ENCODE data around the gene SSC5D.
"Not testable (repeated sequence)": the region's sequence is repeated elsewhere in the genome, so short reads cannot be mapped to it uniquely, and the experiment has no call there.

The SSC5D gene

DNA sequence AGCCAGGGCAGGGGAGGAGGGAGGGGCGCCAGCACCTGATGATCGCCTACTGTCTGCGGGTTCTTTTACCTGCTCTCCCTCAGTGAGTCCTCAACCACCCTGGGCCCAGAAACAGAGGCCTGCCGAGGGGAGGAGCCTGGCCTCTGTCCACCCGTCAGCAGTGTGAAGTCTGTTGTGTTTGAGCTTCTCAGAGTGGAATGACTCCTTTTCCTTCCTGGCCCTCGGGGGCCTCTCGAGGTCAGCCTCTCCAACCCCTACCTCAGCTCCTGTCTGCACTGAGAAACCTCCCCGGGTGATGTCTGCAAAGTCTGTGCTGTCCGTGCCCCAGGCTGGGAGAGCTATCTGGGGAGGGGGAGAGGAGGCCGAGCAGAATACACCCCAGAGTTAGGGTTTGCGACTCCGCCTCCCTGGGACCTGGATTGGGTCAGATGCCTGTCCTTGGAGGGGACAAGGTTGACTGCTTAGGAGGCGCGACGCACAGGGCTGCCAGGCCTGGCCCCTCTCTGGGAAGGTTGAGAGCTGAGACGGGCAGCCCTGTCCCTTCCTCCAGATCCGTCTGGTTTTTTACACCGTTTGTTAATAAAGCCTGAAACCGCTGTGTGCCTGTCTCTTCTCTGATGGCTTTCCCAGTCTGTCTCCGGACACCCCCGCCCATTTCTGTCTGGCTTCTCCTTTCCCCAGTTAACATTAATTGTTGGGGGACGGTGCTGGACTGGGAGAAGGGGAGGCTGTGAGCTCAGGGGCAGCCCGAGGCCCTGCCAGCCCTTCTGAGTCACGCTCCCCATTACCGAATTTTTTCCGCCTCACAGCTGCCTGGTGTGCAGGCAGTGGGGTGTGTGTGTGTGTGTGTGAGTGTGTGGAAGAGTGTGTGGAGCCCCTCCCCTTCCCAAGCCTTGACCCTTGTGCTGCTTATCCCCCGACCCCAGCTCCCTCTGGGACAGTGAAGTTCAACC lies 989 bp upstream of the SSC5D start:
- peak; percentile 81 for DNase-seq (ENCODE audit: low spot score)

DNA sequence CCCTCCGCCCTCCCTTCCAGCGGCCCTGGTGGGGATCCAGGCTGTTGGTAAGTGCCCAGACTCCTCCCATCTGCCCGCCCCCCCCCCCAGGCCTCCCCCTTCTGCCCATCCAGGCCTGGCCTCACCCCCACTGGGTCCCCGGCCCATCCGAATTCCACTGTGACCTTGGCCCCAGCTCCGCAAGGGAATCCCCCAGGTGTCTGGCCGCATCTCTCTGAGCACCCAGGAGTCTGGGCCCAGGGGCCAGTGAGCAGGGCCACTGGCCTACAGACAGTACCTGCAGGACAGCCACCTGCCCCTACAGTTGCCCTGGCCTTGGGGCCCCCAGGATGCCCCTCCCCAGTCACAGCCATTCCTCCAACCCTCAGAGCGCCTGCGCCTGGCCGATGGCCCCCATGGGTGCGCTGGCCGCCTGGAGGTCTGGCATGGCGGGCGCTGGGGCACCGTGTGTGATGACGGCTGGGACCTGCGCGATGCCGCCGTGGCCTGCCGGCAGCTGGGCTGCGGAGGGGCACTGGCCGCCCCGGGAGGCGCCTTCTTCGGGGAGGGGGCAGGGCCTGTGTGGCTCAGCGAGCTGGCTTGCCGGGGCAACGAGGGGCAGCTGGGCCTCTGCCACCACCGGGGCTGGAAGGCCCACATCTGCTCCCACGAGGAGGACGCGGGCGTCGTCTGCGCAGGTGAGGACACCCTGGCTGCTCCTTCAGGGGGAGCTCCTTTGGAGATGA lies 912 bp downstream of the SSC5D start:
- DNase-seq (ENCODE audit: low spot score): no peak

DNA sequence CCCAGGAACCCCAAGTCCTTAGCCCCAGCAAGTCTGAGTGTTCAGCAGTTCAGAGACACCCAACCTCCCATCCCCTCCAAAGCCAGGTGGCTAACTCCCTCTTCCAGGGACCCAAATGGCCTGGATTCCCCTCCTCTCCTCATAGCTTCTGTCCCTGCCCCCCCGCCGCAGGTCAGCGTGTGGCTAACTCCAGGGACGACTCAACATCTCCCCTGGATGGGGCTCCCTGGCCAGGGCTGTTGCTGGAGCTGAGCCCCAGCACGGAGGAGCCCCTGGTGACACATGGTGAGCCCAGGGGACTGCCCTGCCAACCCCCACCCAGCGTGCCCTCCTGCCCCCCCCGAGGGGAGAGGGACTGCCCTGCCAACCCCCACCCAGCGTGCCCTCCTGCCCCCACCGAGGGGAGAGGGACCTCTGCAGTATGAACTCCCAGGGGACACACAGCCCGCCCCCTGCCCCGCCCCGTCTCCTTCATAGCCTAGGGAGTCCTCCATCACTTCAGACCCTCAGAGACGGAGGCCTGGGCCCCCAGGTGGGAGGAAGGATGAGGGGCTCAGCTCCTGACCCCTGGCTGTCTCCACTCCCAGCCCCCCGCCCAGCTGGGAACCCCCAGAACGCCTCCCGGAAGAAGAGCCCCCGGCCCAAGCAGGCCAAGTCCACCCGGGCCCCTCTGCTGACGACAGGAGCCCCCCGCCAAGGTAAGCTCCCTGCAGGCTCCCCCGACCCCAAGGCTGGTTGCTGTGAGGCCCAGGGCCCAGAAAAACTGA lies 1.7 kb downstream of the SSC5D start:
- no peak for DNase-seq (ENCODE audit: low spot score)

DNA sequence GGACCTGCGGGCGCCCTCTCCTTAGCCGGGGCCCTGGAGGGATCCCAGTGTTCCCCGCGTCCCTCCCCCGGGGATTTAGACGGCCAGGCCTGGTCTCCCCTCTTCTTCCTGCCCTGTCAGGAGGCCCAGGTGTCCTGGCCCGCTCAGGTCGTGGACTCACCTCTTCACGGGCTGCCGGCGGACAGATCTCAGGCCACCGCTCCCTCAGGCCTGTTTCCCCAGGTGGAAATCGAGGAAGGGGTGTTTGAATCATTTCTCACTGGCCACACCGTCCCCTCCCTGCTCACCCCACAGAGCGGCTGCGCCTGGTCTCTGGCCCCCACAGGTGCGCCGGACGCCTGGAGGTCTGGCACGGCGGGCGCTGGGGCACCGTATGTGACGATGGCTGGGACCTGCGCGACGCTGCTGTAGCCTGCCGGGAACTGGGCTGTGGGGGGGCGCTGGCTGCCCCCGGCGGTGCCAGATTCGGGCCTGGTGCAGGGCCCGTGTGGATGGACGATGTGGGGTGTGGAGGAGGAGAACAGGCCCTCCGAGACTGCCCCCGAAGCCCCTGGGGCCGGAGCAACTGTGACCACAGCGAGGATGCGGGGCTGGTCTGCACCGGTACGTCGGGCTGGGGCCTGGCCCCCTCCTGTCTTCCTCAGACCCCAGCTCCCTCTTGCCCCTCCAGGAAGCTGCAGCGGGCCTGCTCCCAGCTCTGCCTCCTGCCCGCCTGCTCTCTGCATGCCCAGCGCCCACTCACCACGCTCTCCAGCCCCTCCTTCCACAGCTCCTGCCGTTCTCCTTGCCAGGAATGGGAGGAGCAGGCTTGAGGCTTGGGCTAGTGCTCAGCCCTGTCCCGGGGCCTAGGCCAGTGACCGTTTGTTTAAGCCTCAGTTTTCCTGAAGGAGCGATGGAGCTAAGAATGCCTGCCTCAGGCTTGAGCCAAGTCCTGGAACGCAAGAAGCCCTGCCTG lies 2.5 kb downstream of the SSC5D start:
- no peak for DNase-seq (ENCODE audit: low spot score)

DNA sequence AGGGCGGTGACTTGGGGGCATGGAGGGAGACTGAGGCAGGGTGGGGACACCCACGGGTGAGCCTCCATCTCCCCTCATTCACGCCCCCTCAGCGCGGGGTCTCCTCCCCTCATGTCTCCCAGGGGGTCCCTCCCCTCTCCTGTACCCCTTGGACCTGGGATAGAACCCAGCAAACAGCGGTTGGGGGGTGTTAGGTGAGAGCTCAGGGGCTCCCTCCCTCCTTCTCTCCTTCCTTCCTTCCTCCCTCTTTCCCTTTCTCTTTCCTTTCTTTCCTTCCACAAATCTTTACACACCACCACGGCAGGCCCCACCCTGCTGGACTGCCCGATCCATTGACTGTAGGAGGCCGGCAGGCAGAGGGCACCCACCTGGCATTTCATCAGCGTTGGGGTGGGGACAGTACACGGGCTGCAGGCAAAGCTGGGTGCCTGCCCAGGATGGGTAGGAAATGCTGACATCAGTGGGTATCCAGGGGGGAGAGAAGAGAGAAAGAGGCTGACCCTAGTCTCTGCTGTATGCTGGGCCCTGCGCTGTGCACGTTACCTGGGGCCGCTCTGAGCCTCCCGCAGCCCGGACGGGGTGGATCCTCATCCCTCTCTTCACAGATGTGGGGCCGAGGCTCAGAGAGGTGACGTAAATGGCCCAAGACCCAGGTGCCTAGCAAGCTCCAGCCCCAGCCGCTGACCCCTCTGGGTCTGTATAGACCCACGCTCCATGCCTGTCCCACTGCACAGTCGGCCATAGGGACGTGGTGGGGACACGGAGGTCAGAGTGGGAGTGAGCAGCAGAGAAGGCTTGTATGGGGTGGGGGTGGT lies 3.5 kb downstream of the SSC5D start:
- DNase-seq (ENCODE audit: low spot score): no peak

DNA sequence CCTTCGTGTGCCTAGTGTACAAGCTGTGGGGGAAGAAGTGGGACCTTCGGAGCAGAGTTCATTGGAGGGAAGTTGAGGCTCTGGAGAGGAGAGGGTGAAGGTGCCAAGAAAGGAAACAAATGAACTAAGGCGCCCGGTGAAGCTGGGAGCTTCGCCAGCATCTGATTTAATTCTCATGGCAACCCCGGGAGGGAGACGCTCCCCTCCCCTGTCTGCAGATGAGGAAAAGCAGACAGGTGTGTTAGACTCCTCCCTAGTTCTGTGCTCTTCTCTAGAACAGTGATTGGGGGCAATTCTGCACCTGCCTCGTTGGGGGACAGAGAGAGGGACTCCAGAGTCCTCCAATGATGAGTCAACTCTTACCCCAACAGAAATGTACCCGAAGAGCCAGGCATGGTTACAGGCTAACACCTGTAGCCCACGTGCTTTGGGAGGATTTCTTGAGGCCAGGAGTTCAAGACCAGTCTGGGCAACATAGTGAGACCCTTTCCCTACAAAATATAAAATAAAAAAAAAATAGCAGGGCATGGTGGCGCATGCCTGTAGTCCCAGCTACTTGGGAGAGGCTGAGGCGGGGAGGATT lies 4.2 kb downstream of the SSC5D start:
- DNase-seq (ENCODE audit: low spot score): no peak

DNA sequence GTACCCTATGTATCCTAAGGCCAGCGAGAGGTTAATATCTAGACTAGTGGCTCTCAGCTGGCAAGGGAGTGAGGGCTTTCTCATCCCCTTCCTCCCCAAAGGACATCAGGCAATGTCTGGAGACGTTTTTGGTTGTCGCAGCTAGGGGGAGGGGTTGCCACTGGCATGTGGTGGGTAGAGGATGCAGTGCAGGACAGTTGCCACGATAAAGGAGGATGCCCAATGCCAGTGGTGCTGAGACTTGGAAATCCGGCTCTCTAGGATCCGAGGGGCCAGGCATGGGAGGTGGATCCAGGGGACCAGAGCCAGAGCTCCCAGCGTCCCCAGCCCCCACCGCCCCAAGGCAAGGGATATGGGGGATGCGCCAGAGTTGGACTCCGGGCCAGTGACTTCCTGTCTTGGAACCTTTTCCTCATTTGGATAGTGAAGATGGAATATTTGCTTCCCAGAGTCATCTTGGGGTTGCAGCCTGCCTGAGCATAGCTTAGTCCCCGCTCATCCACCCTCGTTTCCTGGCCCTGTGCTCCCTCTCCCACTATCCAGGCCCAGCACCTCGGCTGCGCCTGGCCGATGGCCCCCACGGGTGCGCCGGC lies 4.9 kb downstream of the SSC5D start:
- DNase-seq (ENCODE audit: low spot score): no peak

DNA sequence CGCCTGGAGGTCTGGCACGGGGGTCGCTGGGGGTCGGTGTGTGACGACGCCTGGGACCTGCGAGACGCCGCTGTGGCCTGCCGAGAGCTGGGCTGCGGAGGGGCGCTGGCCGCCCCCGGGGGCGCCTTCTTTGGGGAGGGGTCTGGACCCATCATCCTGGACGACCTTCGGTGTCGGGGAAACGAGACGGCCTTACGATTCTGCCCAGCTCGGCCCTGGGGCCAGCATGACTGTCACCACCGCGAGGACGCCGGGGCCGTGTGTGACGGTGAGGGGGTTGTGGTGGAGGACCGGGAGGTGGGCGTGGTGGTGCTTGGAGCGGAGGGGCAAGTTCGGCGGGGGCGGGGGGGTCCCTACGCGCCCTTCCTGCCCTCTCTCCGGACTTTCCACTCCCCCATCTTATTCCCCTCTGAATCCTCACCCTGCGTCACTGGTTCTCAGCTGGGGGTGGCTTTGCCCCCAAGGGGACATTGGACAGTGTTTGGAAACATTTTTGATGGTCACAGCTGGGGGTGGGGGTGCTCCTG lies 5.5 kb downstream of the SSC5D start:
- DNase-seq (ENCODE audit: low spot score): no peak

DNA sequence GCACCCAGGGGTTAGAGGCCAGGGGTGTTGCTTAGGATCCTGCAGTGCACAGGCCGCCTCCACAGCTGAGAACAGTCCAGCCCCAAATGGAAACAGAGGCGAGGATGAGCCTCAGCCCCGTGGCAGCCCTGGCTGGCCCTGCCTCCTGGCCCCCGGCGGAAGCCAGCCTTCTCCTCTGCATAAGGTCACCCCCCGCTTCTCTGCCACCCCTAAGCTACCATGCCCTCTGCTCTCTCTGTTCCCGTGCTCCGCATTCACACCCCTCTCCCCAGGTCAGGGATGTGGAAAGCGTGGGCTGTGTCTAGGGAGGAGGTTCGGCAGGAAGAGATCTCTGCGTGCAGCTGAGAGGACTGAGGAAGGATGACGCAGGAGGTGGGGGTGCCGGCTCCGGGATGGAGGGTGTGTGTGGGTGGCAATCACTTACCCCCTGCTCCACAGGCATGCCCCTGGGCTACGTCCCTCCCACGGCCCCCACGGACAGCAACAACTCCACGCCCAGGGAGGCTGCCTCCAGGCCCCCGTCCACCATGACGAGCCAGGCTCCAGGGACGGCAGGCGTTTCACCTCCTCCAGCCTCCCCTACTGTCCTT lies 6.0 kb downstream of the SSC5D start:
- DNase-seq (ENCODE audit: low spot score): peak; percentile 38

DNA sequence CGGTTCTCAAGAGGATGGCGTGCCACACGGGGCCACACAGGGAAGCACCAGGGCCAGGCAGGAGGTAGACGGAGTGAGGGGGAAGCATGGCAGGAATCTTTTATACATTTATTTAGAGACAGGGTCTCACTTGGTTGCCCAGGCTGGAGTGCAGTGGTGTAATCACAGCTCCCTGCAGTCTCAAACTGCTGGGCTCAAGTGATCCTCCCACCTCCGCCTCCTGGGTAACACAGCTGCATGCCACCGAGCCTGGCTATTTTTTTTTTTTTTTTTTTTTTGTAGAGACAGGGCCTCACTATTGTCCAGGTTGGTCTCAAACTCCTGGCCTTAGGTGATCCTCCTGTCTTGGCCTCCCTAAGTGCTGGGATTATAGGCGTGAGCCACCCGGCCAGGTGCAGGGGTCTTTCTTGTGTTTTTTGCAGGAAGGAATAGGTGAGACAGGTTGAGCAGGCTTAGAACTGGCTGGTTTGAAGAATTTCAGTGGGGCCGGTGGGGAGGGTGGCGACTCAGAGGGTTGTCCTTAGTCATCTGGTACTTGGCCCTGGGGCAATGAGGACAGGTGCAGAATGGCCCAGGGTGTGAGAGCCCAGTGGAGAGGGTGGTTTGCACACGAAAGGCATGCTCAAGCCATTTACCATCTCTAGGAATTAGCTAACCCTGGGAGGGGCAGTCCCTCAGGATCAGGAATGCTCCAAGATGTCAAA lies 7.6 kb downstream of the SSC5D start:
- no peak for DNase-seq (ENCODE audit: low spot score)

DNA sequence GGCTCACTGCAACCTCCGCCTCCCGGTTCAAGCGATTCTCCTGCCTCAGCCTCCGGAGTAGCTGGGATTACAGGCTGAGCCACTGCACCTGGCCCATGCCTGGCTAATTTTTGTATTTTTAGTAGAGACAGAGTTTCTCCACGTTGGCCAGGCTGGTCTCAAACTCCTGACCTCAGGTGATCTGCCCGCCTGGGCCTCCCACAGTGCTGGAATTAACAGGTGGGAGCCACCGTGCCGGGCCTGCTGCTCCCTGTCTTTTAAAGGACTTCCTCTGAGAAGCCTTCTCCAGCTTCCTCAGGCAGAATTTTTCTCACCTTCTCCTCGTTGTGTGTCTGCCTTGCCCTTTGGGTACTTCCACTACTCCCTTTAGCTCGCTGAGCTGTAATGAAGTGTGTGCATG lies 8.6 kb downstream of the SSC5D start:
- DNase-seq (ENCODE audit: low spot score): not testable (repeated sequence)

DNA sequence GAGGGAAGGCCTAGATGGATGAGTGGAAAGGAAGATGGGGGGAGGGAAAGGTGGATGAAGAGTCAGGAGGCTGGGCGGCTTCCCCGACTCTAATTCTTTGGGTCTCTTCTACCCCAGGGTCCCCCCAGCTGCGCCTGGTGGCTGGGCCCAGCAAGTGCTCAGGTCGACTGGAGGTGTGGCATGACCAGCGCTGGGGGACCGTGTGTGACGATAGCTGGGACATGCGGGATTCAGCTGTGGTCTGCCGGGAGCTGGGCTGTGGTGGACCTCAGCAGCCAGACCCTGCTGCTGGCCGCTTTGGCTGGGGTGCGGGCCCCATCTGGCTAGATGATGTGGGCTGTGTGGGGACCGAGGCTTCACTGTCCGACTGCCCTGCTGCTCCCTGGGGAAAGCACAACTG lies 9.5 kb downstream of the SSC5D start:
- DNase-seq (ENCODE audit: low spot score): no peak

DNA sequence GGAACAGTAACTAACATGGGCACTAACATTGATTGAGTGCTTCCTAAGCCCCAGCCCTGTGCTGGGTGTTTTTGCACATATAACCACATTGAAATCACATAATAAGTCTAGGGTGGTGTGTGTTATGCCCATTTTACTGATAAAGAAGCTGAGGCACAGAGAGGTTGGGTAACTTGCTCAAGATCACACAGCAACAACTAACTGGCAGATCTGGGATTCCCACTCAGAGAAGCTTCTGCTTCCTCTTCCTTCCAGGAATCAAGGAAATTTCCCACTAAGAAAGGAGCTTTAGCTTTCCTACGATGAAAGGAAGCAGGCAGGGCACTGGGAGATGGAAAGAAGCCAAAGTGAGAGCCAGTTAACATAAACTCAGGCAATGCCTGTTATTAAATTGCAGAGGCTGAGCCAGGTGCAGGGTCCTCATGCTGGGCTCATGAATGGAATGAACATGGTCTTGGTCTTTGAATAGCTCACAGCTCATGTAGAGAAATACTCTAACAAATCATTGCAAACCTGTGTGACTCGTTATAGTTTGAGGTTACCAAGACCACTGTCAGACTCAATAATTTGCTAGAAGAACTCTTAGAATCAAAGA lies 10.1 kb downstream of the SSC5D start:
- DNase-seq (ENCODE audit: low spot score): no peak

DNA sequence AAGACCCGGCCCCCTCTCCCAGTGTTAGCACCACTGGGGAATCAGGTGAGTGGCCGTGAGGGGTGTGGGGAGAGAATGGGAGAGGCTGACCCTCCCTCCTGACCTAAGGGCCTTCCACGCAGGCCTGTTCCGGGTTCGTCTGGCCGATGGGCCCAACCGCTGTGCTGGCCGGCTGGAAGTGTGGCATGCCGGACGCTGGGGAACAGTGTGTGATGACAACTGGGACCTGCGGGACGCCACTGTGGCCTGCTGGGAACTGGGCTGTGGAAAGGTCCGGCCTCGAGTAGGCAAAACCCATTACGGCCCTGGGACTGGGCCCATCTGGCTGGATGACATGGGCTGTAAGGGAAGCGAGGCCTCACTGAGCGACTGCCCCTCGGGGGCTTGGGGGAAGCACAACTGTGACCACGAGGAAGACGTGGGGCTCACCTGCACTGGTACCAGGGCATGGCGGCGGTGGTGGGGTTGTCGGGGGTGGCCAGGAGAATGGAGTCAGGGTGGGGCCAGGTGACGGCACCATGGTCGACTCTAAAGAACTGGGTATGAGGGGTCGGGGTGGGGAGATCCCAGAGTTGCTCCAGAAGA lies 12.2 kb downstream of the SSC5D start:
- no peak for DNase-seq (ENCODE audit: low spot score)

DNA sequence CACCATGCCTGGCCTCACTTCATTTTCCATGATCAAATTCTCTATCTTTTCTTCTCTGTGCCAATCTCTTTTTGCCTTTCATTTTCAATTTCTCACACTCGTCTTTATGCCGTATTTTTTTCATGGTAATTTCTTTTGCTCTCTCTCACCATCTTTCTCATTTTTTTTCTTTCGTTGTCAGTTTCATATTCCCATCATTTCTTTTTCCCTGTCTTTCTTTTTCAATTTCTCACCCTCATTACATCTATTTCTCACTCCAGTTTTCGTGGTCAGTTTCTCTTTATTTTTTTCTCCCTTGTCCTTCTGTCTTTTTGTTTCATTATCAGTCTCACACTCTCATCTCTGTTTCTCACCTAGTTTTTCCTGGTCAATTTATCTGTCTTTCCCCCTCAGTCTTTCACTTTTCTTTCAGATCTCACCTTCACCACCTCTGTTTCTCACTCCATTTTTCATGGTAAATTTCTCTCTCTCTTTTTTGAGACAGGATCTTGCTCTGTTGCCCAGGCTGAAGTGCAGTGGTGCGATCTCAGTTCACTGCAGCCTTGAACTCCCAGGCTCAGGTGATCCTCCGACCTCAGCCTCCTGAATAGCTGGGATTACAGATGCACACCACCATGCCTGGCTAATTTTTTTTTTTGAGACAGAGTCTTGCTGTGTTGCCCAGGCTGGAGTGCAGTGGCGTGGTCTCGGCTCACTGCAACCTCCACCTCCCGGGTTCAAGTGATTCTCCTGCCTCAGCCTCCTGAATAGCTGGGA lies 14.1 kb downstream of the SSC5D start:
- no peak for DNase-seq (ENCODE audit: low spot score)

DNA sequence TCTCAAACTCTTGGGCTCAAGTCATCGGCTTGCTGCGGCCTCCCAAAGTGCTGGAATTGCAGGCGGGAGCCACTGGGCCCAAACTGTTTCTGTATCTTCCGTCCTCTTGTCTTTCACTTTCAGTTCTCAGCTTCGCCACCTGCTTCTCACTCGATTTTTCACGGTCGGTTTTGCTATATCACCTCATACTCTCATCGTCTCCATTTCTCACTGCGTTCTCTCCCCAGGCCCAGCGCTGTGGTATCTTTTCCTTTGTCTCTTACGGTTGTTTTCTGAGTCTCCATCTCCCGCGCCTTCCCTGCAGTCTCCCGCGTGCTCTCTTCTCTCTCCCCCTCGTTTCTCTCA lies 14.9 kb downstream of the SSC5D start:
- no peak for DNase-seq (ENCODE audit: low spot score)

Data from kidney capillary endothelial cell (primary cell).